Subcutaneous abdominal adipose tissue (tissue), 5 donors: ENCODE measurements around the gene DDX60.

Experiments
- H3K27ac ChIP-seq: one replicate; pipeline ENCODE4 v1.7.0; 2013; ENCODE audit warnings: low read depth, mild to moderate bottlenecking, inconsistent platforms, low read length, moderate library complexity
- H3K27me3 ChIP-seq, 5 donors: one replicate each; pipeline ENCODE4 v1.7.0; 2013; ENCODE audit warnings: low read length in 5 of 5, inconsistent platforms in 1 of 5; ENCODE audit not compliant: control insufficient read depth in 5 of 5, insufficient read depth in 4 of 5
- H3K36me3 ChIP-seq, 5 donors: one replicate each; pipeline ENCODE4 v1.7.0; 2013; ENCODE audit warnings: low read length in 5 of 5; ENCODE audit not compliant: control insufficient read depth in 5 of 5, insufficient read depth in 5 of 5
- H3K4me1 ChIP-seq, 5 donors: one replicate each; pipeline ENCODE4 v1.7.0; 2013; ENCODE audit warnings: low read length in 5 of 5, mild to moderate bottlenecking in 3 of 5, moderate library complexity in 1 of 5; ENCODE audit not compliant: control insufficient read depth in 5 of 5, insufficient read depth in 5 of 5
- H3K4me3 ChIP-seq, 5 donors: one replicate each; pipeline ENCODE4 v1.7.0; 2013; ENCODE audit warnings: low read length in 5 of 5, low read depth in 1 of 5
- H3K9ac ChIP-seq, 5 donors: one replicate each; pipeline ENCODE4 v1.7.0; 2013; ENCODE audit warnings: low read length in 5 of 5, mild to moderate bottlenecking in 4 of 5, moderate library complexity in 3 of 5
- H3K9me3 ChIP-seq, 5 donors: one replicate each; pipeline ENCODE4 v1.7.0; 2013; ENCODE audit warnings: low read length in 5 of 5; ENCODE audit not compliant: control insufficient read depth in 5 of 5
- donor health status: healthy.
- donor health status: healthy.
- donor health status: healthy.
- donor health status: healthy.
- donor health status: healthy.

DDX60 gene

DNA sequence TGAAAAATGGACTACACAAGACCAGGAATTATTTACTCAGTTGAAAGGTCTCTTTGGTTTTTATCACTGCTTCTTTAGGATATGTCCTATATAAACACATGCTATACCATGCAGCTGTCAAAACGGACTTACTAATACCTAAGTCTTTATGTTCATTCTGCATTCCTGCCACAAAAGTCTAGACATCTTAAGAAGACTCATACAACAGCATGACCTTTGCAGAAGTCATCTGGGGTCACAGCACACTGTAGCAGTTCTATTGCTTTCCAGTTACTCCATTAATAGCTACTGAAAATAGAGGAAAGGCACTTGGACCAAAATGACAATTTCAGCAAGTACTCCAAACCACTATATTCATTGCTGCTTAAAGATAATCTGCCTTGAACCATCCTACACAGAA, 53.2 kb downstream of the DDX60 start:
- Histone ChIP-seq H3K4me1 (peaks cover 0 to 9% (median 6%) of the 10 kb centered on the region in 5 donors), H3K36me3 (peaks cover 2 to 30% (median 23%) of the 10 kb centered on the region in 5 donors), H3K9ac (no peak overlapping the region), H3K27me3 (no peaks in the 10 kb centered on the region), H3K9me3 (no peaks in the 10 kb centered on the region), H3K27ac (no peak overlapping the region), H3K4me3 (no peak overlapping the region)

DNA sequence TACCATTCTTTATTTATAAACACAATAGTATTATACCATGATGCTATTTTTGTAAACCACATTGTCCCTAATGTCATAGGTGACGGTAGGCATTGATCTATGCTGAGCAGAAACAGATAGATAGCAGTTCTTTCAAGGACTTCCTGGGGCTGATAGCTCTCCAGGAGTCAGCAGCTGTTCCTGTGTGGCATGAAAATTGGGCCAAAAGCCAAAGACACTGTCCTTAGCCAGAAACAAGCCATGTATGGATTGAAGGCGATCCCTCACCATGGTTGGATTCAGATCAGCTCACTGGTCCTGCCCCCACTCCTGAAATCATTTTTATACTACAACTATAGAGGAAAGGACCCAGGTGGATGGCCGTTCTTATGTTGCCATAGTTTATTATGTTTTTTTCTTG, 53.6 kb downstream of the DDX60 start:
- Histone ChIP-seq H3K27me3 (no peaks in the 10 kb centered on the region), H3K4me3 (no peak overlapping the region), H3K36me3 (peaks cover 3 to 29% (median 24%) of the 10 kb centered on the region in 5 donors), H3K9me3 (no peaks in the 10 kb centered on the region), H3K27ac (no peak overlapping the region), H3K4me1 (peaks cover 0 to 9% (median 6%) of the 10 kb centered on the region in 5 donors), H3K9ac (no peak overlapping the region)

DNA sequence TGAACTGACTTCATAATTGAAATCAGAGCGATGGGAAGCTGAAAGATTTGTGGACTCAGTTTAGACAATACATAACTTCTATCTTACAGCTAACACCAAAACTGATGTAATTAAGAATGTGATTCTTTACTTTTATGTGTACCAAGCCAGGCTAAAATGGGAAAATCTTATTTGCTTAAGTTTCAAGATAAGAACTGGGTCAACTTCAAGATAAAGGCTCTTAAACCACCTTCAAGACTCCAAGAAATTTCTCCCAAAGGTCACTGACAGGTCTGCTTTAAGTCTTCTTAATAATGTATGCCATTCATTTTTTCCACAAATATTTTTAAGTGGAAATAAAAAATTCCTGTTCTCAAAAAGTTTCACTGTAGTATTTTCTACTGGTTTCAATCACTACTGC, 55.5 kb downstream of the DDX60 start:
- no peak overlapping the region for H3K9ac ChIP-seq
- H3K4me1 ChIP-seq, result peaks cover 0 to 8% (median 6%) of the 10 kb centered on the region in 5 donors
- no peak overlapping the region for H3K27ac ChIP-seq
- H3K9me3 ChIP-seq, result no peaks in the 10 kb centered on the region
- peaks cover 3 to 26% (median 23%) of the 10 kb centered on the region in 5 donors for H3K36me3 ChIP-seq
- H3K4me3 ChIP-seq, result no peak overlapping the region
- H3K27me3 ChIP-seq, result no peaks in the 10 kb centered on the region

DNA sequence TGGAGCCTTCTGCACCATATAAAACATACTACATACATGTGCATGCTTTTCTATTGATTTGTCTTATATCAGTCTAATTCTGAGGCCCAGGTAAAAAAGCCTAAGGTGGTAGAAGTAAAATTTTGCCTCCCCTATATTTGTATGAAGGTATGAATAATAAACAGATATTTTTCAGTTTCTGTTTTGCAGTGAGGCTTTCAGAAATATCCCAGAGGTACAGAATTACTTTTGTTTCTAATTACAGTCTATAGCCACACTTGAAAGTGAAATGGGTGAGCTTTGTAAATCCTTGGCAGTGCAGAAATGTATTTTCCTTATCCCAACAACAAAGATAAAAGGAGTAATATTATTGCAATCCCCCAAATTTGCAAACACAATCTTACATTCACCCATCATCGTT, 59.5 kb downstream of the DDX60 start:
- Histone ChIP-seq H3K9ac (no peak overlapping the region), H3K27ac (no peak overlapping the region), H3K27me3 (no peaks in the 10 kb centered on the region), H3K36me3 (peaks cover 7 to 27% (median 21%) of the 10 kb centered on the region in 5 donors), H3K4me1 (no peaks in the 10 kb centered on the region), H3K4me3 (no peak overlapping the region), H3K9me3 (no peaks in the 10 kb centered on the region)

DNA sequence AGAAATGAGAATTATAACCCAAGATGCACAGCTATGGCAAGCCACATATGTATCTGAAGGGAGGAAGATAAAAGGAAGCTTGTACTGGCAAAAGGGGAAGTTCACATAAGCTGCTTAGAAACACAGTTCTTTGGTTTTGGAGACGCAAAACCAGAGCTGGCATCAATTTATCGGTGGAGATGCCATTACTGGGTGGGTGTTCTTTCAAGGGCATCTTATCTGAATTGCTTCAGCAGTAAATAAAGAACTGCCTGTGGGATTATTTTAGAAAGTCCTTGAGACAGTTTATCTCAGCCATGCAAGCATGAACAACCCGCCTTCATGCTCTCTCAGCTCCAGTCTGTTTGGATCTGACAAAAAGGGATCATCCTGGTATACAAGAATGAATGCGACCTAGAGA, 60.8 kb downstream of the DDX60 start:
- Histone ChIP-seq H3K9ac (no peak overlapping the region), H3K9me3 (no peaks in the 10 kb centered on the region), H3K27me3 (no peaks in the 10 kb centered on the region), H3K36me3 (peaks cover 13 to 40% (median 30%) of the 10 kb centered on the region in 5 donors), H3K4me1 (no peaks in the 10 kb centered on the region), H3K27ac (no peak overlapping the region), H3K4me3 (no peak overlapping the region)

DNA sequence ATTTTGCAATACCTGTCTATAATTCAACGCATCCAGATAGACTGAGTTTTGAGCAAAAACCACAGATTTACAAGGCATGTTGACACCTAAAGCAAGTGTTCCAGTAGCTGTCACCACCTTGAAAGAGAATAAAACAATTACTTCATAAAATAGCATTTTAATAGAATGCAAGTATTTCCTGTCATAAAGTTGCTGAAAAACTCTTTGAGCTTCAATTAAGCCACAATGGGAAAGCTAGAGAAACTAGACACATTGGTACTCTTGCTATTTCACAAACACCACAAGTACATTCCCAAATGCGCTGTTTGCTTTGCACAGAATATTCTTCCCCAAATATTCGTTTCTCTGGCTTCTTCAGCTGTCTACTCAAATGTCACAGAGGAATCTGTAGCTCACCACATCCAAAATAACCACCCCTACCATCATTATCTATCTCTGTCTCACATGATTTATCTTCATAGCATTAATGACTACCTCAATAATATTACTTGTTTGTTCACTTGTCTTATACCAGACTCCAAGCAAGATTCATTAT, 70.3 kb downstream of the DDX60 start:
- Histone ChIP-seq H3K4me3 (no peak overlapping the region), H3K36me3 (peaks cover 9 to 64% (median 45%) of the 10 kb centered on the region in 5 donors)

DNA sequence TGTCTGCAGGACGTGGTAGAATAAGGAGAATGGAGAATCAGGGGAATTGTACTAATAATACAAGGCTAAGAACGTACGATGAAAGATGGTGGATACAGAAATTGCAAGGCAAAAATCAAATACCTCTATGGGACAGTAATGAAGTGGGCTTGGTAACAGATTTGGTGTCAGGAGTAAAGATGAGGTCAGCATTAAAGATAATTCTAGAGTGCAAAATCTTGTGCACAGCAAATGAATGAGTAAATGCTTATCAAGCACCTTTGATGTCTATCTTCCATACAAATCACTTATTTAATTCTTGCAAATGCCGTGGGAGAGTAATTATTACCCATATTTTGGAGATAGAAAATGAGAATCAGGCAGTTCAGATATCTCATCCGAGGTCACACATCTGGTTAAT, 70.9 kb downstream of the DDX60 start:
- no peak overlapping the region for H3K9ac ChIP-seq
- H3K36me3 ChIP-seq, result peaks cover 9 to 64% (median 42%) of the 10 kb centered on the region in 5 donors
- no peaks in the 10 kb centered on the region for H3K4me1 ChIP-seq
- no peak overlapping the region for H3K27ac ChIP-seq
- H3K4me3 ChIP-seq, result no peak overlapping the region
- H3K9me3 ChIP-seq, result peaks cover 0 to 6% (median 0%) of the 10 kb centered on the region in 5 donors
- no peaks in the 10 kb centered on the region for H3K27me3 ChIP-seq

More for the DNA sequence above, 70.3 kb downstream of the DDX60 start:
- H3K9ac ChIP-seq, result no peak overlapping the region
- H3K27me3 ChIP-seq, result no peaks in the 10 kb centered on the region
- no peak overlapping the region for H3K27ac ChIP-seq
- peaks cover 0 to 5% (median 0%) of the 10 kb centered on the region in 5 donors for H3K9me3 ChIP-seq
- H3K4me1 ChIP-seq, result no peaks in the 10 kb centered on the region

DNA sequence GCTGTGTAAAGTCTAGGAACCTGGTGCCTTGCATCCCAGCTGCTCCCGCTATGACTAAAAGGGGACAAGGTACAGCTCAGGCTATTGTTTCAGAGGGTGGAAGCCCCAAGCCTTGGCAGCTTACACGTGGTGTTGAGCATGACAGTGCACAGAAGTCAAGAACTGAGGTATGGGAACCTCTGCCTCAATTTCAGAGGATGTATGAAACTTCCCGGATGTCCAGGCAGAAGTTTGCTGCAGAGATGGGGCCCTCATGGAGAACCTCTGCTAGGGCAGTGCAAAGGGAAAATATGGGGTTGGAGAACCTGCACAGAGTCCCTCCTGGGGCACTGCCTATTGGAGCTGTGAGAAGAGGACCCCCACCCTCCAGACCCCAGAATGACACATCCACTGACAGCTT, 76.6 kb downstream of the DDX60 start:
- H3K4me3 ChIP-seq, result peak overlapping the region in 1 of 5 donors; percentile 40
- H3K36me3 ChIP-seq, result peaks cover 2 to 33% (median 20%) of the 10 kb centered on the region in 5 donors
- no peaks in the 10 kb centered on the region for H3K4me1 ChIP-seq
- no peak overlapping the region for H3K27ac ChIP-seq
- H3K9me3 ChIP-seq, result peaks cover 0 to 15% (median 7%) of the 10 kb centered on the region in 5 donors
- no peak overlapping the region for H3K9ac ChIP-seq
- H3K27me3 ChIP-seq, result no peaks in the 10 kb centered on the region

DNA sequence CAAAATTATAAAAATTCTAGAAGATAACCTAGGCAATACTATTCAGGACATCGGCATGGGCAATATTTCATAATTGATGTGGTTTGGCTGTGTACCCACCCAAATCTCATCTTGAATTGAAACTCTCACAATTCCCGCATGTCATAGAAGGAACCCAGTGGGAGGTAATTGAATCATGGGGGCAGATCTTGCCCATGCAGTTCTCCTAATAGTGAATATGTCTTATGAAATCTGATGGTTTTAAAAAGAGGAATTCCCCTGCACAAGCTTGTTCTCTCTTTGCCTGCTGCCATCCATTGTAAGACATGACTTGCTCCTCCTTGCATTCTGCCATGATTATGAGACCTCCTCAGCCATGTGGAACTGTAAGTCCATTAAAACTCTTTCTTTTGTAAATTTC, 77.7 kb downstream of the DDX60 start:
- no peak overlapping the region for H3K27ac ChIP-seq
- H3K9me3 ChIP-seq, result peaks cover 0 to 15% (median 7%) of the 10 kb centered on the region in 5 donors
- peaks cover 2 to 22% (median 14%) of the 10 kb centered on the region in 5 donors for H3K36me3 ChIP-seq
- no peaks in the 10 kb centered on the region for H3K27me3 ChIP-seq
- no peaks in the 10 kb centered on the region for H3K4me1 ChIP-seq
- no peak overlapping the region for H3K4me3 ChIP-seq
- H3K9ac ChIP-seq, result no peak overlapping the region

DNA sequence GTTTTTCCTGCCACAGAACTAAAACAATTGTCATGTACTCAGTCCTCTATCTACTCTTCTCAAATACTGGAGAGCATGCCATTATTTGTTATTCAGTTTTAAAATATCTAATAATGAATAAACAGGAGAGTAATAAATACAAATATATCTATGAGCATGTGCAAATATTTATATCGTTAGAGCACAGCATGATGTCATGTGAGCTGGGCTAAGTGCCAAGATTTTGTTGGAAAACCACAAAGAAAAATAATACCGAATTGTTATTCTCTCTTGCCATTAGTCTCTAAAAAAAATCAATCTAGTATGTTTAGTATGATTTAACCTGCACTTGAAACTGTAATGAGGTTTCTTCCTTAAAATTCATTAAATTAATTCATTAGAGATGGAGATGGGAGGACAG, 97.3 kb downstream of the DDX60 start:
- peaks cover 0 to 7% (median 0%) of the 10 kb centered on the region in 5 donors for H3K9me3 ChIP-seq
- H3K27ac ChIP-seq, result no peak overlapping the region
- H3K4me3 ChIP-seq, result no peak overlapping the region
- no peak overlapping the region for H3K9ac ChIP-seq
- H3K36me3 ChIP-seq, result peaks cover 9 to 52% (median 26%) of the 10 kb centered on the region in 5 donors
- no peaks in the 10 kb centered on the region for H3K4me1 ChIP-seq
- no peaks in the 10 kb centered on the region for H3K27me3 ChIP-seq
